ENCODE data around the gene STK38L.

DNA sequence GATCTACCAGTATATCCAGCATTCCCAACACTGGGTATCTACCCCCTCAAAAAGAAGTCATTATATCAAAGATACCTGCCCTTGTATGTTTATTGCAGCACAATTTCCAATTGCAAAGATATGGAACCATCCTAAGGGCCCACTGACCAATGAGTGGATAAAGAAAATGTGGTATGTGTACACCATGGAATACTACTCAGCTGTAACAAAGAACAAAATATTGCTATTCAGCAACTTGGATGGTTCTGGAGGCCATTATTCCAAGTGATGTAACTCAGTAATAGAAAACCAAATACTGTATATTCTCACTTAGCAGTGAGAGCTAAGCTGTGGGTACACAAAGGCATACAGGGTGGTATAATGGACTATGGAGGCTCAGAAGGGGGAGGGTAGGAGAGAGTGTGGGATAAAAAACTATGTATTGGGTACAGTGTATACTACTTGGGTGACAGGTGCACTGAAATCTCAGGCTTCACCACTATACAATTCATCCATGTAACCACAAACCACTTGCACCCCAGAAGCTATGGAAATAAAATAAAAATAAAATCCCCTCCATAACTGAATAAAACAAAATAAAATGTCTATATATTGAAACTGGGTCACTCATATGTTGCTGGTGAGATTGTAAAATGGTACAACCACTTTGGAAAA is 34.7 kb upstream of the STK38L start:
- TF ChIP-seq, protein P1, sequence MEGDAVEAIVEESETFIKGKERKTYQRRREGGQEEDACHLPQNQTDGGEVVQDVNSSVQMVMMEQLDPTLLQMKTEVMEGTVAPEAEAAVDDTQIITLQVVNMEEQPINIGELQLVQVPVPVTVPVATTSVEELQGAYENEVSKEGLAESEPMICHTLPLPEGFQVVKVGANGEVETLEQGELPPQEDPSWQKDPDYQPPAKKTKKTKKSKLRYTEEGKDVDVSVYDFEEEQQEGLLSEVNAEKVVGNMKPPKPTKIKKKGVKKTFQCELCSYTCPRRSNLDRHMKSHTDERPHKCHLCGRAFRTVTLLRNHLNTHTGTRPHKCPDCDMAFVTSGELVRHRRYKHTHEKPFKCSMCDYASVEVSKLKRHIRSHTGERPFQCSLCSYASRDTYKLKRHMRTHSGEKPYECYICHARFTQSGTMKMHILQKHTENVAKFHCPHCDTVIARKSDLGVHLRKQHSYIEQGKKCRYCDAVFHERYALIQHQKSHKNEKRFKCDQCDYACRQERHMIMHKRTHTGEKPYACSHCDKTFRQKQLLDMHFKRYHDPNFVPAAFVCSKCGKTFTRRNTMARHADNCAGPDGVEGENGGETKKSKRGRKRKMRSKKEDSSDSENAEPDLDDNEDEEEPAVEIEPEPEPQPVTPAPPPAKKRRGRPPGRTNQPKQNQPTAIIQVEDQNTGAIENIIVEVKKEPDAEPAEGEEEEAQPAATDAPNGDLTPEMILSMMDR (IDR thresholded peaks at IDR 0.05; ENCODE audit: control extremely low read depth in 1 of 3, insufficient read depth in 1 of 3, low read depth in 1 of 3, low read length in 3 of 3): no peak
- TF ChIP-seq BRCA1 (IDR thresholded peaks at IDR 0.05; ENCODE audit: low read depth, low read length) (no peak), E2F6 (IDR thresholded peaks at IDR 0.05) (no peak), RAD21 (IDR thresholded peaks at IDR 0.05 in 1 of 2, conservative IDR thresholded peaks at IDR 0.05 in 1 of 2; ENCODE audit: low read depth in 2 of 2, low read length in 2 of 2) (no peak), POLR2AphosphoS5 (IDR thresholded peaks at IDR 0.05; ENCODE audit: low read depth, low read length) (no peak), EP300 (IDR thresholded peaks at IDR 0.05; ENCODE audit: borderline replicate concordance in 1 of 2, low read depth in 2 of 2, low read length in 2 of 2) (no peak)

Data from H1 (cell line).